ENCODE data around the gene DNM1. TPM values are rescaled to one million over a fixed set of nuclear protein-coding genes. Genes with fewer than 3 reads are reported as not detected.

The DNM1 gene
- total RNA-seq, 4 donors from 2014 or later, result 14.5 to 85.8 (median 54.4) TPM

DNA sequence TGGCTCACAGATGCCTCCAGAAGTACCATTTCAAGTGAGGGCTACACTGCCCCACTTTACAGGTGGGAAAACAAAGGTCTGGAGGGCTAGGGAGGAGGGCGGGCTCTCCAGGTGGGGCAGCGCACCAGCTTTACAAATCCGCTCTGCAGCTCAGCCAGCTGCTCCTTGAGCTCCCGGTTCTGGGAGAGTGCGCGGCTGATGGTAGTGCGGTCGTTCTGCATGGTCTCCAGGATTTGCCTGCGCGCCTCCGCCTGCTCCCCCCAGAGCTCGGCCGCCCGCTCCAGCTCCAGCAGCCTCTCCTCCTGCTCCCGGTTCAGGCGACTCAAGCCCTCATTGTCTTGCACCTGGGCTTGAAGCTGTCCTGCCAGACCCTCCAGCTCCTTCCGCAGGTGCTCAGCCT, 57.2 kb downstream of the DNM1 start:
- no peak overlapping the region for H3K4me3 ChIP-seq
- TF ChIP-seq POLR2A (IDR thresholded peaks at IDR 0.05), result no peak
- TF ChIP-seq, protein P1, sequence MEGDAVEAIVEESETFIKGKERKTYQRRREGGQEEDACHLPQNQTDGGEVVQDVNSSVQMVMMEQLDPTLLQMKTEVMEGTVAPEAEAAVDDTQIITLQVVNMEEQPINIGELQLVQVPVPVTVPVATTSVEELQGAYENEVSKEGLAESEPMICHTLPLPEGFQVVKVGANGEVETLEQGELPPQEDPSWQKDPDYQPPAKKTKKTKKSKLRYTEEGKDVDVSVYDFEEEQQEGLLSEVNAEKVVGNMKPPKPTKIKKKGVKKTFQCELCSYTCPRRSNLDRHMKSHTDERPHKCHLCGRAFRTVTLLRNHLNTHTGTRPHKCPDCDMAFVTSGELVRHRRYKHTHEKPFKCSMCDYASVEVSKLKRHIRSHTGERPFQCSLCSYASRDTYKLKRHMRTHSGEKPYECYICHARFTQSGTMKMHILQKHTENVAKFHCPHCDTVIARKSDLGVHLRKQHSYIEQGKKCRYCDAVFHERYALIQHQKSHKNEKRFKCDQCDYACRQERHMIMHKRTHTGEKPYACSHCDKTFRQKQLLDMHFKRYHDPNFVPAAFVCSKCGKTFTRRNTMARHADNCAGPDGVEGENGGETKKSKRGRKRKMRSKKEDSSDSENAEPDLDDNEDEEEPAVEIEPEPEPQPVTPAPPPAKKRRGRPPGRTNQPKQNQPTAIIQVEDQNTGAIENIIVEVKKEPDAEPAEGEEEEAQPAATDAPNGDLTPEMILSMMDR (IDR thresholded peaks at IDR 0.05), result no peak
- no peaks in the 10 kb centered on the region for H3K4me1 ChIP-seq
- H3K27me3 ChIP-seq, result no peaks in the 10 kb centered on the region
- no peak overlapping the region for H3K27ac ChIP-seq
- H3K9me3 ChIP-seq, result no peaks in the 10 kb centered on the region
- no peak for DNase-seq
- H3K36me3 ChIP-seq, result peaks cover 0 to 93% (median 0%) of the 10 kb centered on the region in 3 donors

DNA sequence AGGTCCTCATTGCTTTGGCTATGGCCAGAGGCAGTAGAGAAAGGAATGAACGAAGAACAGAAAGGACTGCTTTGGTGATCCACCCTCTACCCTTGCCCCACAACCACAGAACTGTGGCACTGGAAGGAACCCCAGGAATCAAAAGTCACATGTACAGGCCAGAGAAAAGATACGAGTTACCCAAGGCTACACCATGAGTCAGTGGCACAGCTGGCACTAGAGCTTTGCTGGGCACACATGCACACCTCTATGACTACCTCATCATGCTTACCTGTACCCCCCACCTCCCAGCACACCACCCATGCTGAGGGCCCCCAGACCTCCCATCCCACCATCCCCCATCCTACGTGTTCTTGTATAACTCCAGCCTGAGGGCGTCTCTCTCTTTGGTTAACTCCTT, 59.5 kb downstream of the DNM1 start:
- Histone ChIP-seq H3K36me3 (peaks cover 0 to 98% (median 0%) of the 10 kb centered on the region in 3 donors), H3K27me3 (no peaks in the 10 kb centered on the region), H3K4me1 (no peaks in the 10 kb centered on the region), H3K4me3 (no peak overlapping the region), H3K27ac (no peak overlapping the region), H3K9me3 (no peaks in the 10 kb centered on the region)
- DNase-seq, result no peak
- TF ChIP-seq POLR2A (IDR thresholded peaks at IDR 0.05), result no peak
- TF ChIP-seq, protein P1 (IDR thresholded peaks at IDR 0.05), result no peak

DNA sequence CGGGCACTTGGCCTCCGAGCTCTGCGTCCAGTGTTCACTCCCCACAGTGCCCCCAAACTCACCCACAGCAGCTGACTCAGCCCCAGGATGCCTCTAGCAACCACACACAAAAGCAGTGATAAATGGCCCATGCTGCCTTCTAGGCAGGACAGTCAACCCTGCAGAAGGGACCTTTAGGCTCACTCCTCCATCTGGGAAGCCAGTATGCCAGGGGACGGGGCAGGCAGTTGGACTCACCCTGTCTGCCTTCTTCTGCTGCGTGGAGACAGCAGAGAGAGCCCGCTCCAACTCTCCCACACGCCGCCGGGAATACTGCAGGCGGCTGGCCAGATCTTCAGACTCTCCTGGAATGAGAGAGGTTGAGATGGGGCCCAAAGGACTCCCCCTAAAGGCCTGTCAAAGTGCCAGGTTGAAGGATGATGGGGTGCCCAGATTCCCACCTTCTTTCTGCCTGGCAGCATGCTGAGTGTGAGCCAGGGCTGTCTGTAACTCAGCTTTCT, 62.2 kb downstream of the DNM1 start:
- no peak overlapping the region for H3K27ac ChIP-seq
- TF ChIP-seq, protein P1 (IDR thresholded peaks at IDR 0.05), result no peak
- no peak for TF ChIP-seq POLR2A (IDR thresholded peaks at IDR 0.05)
- no peaks in the 10 kb centered on the region for H3K9me3 ChIP-seq
- no peaks in the 10 kb centered on the region for H3K4me1 ChIP-seq
- H3K4me3 ChIP-seq, result no peak overlapping the region
- no peaks in the 10 kb centered on the region for H3K27me3 ChIP-seq
- H3K36me3 ChIP-seq, result peaks cover 0 to 81% (median 0%) of the 10 kb centered on the region in 3 donors
- DNase-seq, result no peak

DNA sequence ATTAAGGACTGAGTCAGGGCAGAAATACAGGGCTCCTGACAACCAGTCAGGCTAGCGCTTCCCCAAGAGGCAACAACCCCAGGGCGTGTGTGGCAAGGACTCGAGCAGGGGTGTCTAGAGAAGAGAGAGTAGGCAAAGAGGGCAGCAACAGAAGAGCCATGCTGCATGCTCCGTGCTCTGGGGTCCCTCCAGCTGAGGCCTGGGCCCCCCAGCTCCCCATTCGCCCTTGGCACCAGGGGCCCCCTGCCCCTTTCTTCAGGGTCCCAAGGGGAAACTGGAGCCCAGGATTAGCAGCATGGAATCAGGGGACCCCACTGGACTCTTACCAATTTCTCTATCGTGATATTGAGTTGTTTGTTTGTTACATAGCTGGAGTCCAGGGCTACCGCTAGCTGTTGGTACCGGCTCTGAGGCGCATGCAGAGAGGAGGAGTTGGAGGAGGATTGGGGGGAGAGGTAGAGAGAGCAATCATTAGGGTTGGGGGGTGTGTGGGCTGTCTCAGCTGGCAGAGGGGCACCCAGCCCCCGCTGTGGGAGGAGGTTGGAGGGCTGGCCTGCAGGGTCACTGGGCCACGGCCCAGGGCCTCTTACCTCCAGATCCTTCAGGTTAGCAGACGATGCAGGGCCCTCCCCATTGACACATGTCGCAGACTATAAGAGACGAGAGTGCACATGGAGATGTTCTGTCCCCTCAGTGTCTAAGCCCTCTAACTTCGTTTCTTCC, 63.9 kb downstream of the DNM1 start:
- H3K4me1 ChIP-seq, result no peaks in the 10 kb centered on the region
- no peak for DNase-seq
- H3K9me3 ChIP-seq, result no peaks in the 10 kb centered on the region
- peaks cover 0 to 79% (median 0%) of the 10 kb centered on the region in 3 donors for H3K36me3 ChIP-seq
- H3K27me3 ChIP-seq, result no peaks in the 10 kb centered on the region
- TF ChIP-seq, protein P1 (IDR thresholded peaks at IDR 0.05), result no peak
- TF ChIP-seq POLR2A (IDR thresholded peaks at IDR 0.05), result no peak
- no peak overlapping the region for H3K27ac ChIP-seq
- no peak overlapping the region for H3K4me3 ChIP-seq

DNA sequence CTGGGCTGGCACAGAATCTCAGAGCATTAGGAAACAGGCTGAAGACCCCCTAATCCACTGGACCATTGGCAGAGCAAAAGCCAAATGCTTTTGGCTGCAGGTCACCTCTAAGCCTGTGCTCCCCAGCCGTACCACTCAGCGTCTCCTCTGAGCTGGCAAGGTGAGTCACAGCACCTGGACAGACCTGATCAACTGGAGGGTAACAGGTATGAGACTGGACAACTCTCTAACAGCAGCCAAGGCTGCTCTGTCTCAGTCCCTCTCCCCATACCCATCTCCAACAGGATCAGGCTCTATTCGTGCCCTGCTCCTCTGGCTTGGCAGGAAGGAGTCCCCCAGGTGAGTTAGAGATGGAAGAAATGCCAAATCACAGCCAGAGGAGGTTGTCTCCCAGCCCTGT, 67.9 kb downstream of the DNM1 start:
- peaks cover 0 to 13% (median 3%) of the 10 kb centered on the region in 4 donors for H3K4me1 ChIP-seq
- H3K4me3 ChIP-seq, result no peak overlapping the region
- peaks cover 0 to 51% (median 0%) of the 10 kb centered on the region in 3 donors for H3K36me3 ChIP-seq
- DNase-seq, result no peak
- TF ChIP-seq, protein P1 (IDR thresholded peaks at IDR 0.05), result no peak
- TF ChIP-seq POLR2A (IDR thresholded peaks at IDR 0.05), result no peak
- no peak overlapping the region for H3K27ac ChIP-seq
- H3K27me3 ChIP-seq, result no peaks in the 10 kb centered on the region
- no peaks in the 10 kb centered on the region for H3K9me3 ChIP-seq
